Peyer's patch (tissue), 4 donors: Measurements from ENCODE around the gene ZBTB25. TPM values are rescaled to one million over a fixed set of nuclear protein-coding genes. Genes with fewer than 3 reads are reported as not detected.

Experiments used
- DNase-seq, 3 donors: peaks; one replicate each; pipeline ENCODE4 v3.0.0-alpha.2; 2017 to 2019
- H3K27ac ChIP-seq, 4 donors: fragments of 200-600 bp; sonication (generic); one replicate each; pipeline ENCODE4 v1.5.1; 2016 to 2019
- H3K27me3 ChIP-seq, 2 donors: fragments of 200-600 bp; sonication (generic); one replicate each; pipeline ENCODE4 v1.5.1; 2019
- H3K36me3 ChIP-seq, 3 donors: fragments of 200-600 bp; sonication (generic); one replicate each; pipeline ENCODE4 v1.5.1; 2016 to 2019
- H3K4me1 ChIP-seq, 4 donors: fragments of 200-600 bp; sonication (generic); one replicate each; pipeline ENCODE4 v1.5.1; 2016 to 2019
- H3K4me3 ChIP-seq, 4 donors: fragments of 200-600 bp; sonication (generic); 1 replicate in 3 of 4; 2 replicates in 1 of 4; pipeline ENCODE4 v1.5.1; 2016 to 2019; ENCODE audit warnings: mild to moderate bottlenecking in 1 of 4
- H3K9me3 ChIP-seq, 4 donors: fragments of 200-600 bp; sonication (generic); one replicate each; pipeline ENCODE4 v1.5.1; 2016 to 2019; ENCODE audit warnings: mild to moderate bottlenecking in 1 of 4
- POLR2A ChIP-seq, 2 donors: fragments of 450-650 bp; IDR thresholded peaks; one replicate each; pipeline ENCODE4 v1.5.1; 2017; ENCODE audit warnings: antibody characterized with exemption in 2 of 2, mild to moderate bottlenecking in 2 of 2, moderate library complexity in 2 of 2
- total RNA-seq, 4 donors: library from RNA; depleted of rRNA; stranded (reverse); fragments of >200 nt; gene quantifications; one replicate each; pipeline ENCODE4 v1.1.0, GENCODE V29; 2016
- TF ChIP-seq, protein P1 (sequence below), 6 experiments: fragments of 450-650 bp in 4 of 6; fragments of 200-600 bp in 2 of 6; sonication (generic) in 1 of 6; IDR thresholded peaks; one replicate each; pipeline ENCODE4 v1.5.1; 2017 to 2019; ENCODE audit warnings: antibody characterized with exemption in 6 of 6, mild to moderate bottlenecking in 3 of 6, moderate library complexity in 1 of 6

The ZBTB25 gene
- total RNA-seq, 4 donors from 2014 or later, result 4.2 to 12.1 (median 11.4) TPM

DNA sequence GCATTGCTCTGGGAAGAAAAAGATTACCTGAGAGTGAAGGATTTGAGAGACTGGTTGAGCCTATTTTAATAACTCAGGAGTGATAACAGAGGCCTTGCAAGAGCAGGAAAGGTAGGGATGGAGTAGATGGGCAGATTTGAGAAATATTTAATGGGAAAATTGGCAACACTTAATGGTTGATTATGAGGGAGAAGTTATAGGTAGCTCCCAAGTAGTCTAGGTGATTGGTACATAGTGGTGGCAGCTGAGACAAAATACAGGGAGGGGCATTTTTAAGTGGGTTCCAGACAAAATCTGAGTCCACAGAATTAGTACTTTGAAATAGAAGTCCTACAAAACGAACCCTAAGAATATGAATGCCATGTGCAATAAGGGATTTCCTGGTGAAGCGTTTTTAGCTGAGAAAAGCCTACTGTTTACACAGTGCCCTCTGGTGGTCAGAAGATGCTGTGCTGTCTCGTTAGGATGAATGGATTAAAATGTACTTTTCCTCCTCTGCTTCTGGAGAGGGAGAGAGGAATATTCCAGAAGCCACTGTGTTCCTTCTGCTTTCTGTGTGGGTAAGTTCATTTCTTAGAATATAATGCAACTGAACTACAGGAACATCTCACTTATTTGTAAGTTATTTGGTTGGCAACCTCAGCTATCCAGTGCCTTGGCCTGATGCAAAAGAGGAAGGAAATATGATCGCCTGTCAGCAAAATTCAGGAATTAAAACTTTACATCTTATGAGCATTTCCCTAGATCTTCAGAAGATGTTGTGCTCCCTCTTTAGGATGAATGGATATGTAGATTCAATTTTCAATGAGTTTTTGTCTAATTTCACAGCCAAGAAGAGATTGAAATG, 7.4 kb upstream of the ZBTB25 start:
- Histone ChIP-seq H3K27ac (peak overlapping the region in 3 of 4 donors; percentile 4 to 53 (median 32)), H3K27me3 (no peaks in the 10 kb centered on the region), H3K4me3 (no peak overlapping the region), H3K4me1 (peaks cover 0 to 55% (median 21%) of the 10 kb centered on the region in 4 donors), H3K36me3 (no peaks in the 10 kb centered on the region), H3K9me3 (no peaks in the 10 kb centered on the region)
- TF ChIP-seq, protein P1, sequence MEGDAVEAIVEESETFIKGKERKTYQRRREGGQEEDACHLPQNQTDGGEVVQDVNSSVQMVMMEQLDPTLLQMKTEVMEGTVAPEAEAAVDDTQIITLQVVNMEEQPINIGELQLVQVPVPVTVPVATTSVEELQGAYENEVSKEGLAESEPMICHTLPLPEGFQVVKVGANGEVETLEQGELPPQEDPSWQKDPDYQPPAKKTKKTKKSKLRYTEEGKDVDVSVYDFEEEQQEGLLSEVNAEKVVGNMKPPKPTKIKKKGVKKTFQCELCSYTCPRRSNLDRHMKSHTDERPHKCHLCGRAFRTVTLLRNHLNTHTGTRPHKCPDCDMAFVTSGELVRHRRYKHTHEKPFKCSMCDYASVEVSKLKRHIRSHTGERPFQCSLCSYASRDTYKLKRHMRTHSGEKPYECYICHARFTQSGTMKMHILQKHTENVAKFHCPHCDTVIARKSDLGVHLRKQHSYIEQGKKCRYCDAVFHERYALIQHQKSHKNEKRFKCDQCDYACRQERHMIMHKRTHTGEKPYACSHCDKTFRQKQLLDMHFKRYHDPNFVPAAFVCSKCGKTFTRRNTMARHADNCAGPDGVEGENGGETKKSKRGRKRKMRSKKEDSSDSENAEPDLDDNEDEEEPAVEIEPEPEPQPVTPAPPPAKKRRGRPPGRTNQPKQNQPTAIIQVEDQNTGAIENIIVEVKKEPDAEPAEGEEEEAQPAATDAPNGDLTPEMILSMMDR (IDR thresholded peaks at IDR 0.05), result peak; percentile 89 to 95 (median 90)
- TF ChIP-seq POLR2A (IDR thresholded peaks at IDR 0.05), result no peak
- peak in 2 of 3 donors; percentile 81 to 93 for DNase-seq

- Histone ChIP-seq H3K36me3 (no peaks in the 10 kb centered on the region), H3K27me3 (no peaks in the 10 kb centered on the region), H3K9me3 (no peaks in the 10 kb centered on the region), H3K4me1 (peaks cover 0 to 56% (median 22%) of the 10 kb centered on the region in 4 donors), H3K4me3 (no peak overlapping the region), H3K27ac (peak overlapping the region in 1 of 4 donors; percentile 39)
- TF ChIP-seq, protein P1 (IDR thresholded peaks at IDR 0.05), result no peak
- no peak for TF ChIP-seq POLR2A (IDR thresholded peaks at IDR 0.05)
- no peak for DNase-seq
These were observed 5.4 kb upstream of the ZBTB25 start for GRCh38 chr14:64509036-64509435.

DNA sequence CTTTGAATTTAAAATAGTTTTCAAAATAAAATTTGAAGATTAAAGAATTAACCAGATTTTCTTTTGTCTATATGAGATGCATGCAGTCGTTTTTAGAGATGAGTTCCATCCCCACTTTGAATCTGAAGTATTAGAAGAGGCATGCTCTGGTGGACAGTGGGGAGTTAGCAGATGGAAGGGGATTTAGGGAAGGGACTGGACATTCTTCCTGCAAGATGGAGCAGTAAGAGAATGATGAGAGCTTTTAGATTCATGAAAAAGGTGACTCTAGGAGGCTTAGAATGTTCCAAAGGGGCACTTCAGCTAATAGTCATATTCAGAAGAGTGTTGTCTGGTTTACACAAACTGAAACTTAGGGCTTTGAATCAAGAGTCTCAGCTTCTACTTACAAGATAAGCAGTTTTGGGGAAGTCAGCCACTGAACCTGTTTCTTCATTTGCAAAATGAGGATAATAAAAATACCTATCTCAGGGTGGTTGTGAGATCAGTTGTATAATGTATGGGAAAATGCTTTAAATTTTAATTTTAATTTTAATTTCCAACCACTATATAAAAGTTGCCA, 4.7 kb upstream of the ZBTB25 start:
- TF ChIP-seq, protein P1 (IDR thresholded peaks at IDR 0.05), result no peak
- H3K9me3 ChIP-seq, result no peaks in the 10 kb centered on the region
- no peaks in the 10 kb centered on the region for H3K27me3 ChIP-seq
- H3K27ac ChIP-seq, result peak overlapping the region in 1 of 4 donors; percentile 100
- no peak overlapping the region for H3K4me3 ChIP-seq
- no peak for DNase-seq
- H3K4me1 ChIP-seq, result peaks cover 0 to 56% (median 22%) of the 10 kb centered on the region in 4 donors
- H3K36me3 ChIP-seq, result no peaks in the 10 kb centered on the region

DNA sequence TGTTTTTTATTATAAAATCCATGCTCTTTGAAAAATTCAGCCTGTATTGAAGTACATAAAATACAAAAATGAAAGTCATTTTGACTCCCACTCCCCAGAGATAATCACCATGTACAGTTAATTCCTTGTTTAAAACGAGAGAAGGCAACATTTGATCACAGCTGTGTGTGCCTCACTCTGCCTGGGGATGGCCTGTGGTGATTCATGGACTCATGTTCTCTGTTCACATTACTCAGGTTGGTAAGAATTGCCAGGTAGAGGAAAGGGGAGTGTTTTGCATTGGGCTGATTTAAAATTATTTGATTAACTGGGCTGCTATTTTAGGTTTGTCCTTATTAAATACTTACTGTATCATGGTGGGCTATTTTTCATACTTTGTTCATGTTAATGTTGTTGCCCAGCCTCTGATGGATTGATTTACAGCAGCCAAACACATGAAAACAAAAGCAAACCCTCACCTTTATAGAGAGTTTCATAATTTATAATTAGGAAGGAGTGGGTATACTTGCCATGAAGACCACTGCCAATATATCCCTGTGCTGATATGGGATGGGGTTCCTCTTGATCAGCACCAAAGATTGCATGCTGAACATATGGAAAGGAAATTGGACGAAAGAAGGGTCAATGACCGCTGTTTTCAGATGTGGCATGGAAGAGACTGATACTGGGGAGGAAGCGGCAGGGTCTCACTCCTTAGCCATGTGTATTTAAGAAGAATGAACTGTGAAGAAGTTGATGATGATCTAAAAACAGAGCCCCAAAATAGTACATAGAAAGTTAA, 3.9 kb upstream of the ZBTB25 start:
- TF ChIP-seq, protein P1 (IDR thresholded peaks at IDR 0.05), result no peak
- no peak for TF ChIP-seq POLR2A (IDR thresholded peaks at IDR 0.05)
- no peaks in the 10 kb centered on the region for H3K9me3 ChIP-seq
- H3K27ac ChIP-seq, result peak overlapping the region in 2 of 4 donors; percentile 12 to 100
- DNase-seq, result peak in 1 of 3 donors; percentile 55
- H3K36me3 ChIP-seq, result no peaks in the 10 kb centered on the region
- H3K27me3 ChIP-seq, result no peaks in the 10 kb centered on the region
- H3K4me3 ChIP-seq, result no peak overlapping the region
- H3K4me1 ChIP-seq, result peaks cover 0 to 57% (median 22%) of the 10 kb centered on the region in 4 donors

DNA sequence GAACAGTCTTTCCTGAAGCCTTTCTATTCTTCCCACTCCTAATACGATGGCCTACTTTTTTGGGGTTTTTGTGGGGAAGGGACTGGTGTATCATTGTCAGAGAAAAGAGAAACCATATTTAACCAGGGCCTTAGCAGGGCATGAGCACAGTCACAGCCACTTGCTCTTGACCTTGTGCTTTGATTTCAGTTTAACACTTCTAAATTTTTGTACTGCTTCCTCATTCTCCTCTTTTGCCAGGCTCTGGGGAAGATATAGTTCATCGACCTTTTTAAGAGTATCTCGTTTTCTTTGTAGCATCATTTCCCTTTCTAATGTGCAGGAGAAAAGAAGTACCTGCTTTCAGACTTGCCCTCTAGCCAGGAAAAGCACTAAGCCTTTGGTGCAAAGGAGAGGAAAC, 3.1 kb upstream of the ZBTB25 start:
- H3K9me3 ChIP-seq, result no peaks in the 10 kb centered on the region
- H3K27me3 ChIP-seq, result no peaks in the 10 kb centered on the region
- TF ChIP-seq, protein P1 (IDR thresholded peaks at IDR 0.05), result no peak
- TF ChIP-seq POLR2A (IDR thresholded peaks at IDR 0.05), result no peak
- DNase-seq, result no peak
- H3K27ac ChIP-seq, result peak overlapping the region; percentile 26 to 100 (median 98)
- H3K4me3 ChIP-seq, result peak overlapping the region in 3 of 4 donors; percentile 89 to 91 (median 90)
- H3K4me1 ChIP-seq, result peaks cover 4 to 57% (median 24%) of the 10 kb centered on the region in 4 donors
- H3K36me3 ChIP-seq, result no peaks in the 10 kb centered on the region
